Progenitor cell of endocrine pancreas (in vitro differentiated cells): ENCODE results near the gene TEX22. TPM values are rescaled to one million over a fixed set of nuclear protein-coding genes. Genes with fewer than 3 reads are reported as not detected.
A peak's percentile ranks its signal among the peaks of the same experiment; 100 is the strongest.

Experiments
- DNase-seq: peaks from one replicate; pipeline ENCODE4 v3.0.0; 2021; ENCODE audit warnings: low spot score; ENCODE audit not compliant: unreplicated experiment
- H3K27ac Mint-ChIP-seq: 2 replicates; pipeline ENCODE4 v1.8.0; 2021; ENCODE audit warnings: mild to moderate bottlenecking, moderate library complexity, mixed read lengths
- H3K27me3 Mint-ChIP-seq: 2 replicates; pipeline ENCODE4 v1.8.0; 2021; ENCODE audit warnings: mixed read lengths
- H3K36me3 Mint-ChIP-seq: 2 replicates; pipeline ENCODE4 v1.8.0; 2022; ENCODE audit warnings: mixed read lengths; ENCODE audit not compliant: insufficient read depth
- H3K4me1 Mint-ChIP-seq: 2 replicates; pipeline ENCODE4 v1.8.0; 2021; ENCODE audit warnings: low read depth, mixed read lengths
- H3K4me3 Mint-ChIP-seq: 2 replicates; pipeline ENCODE4 v1.8.0; 2021; ENCODE audit warnings: low read depth, mild to moderate bottlenecking, moderate library complexity, mixed read lengths
- H3K9me3 Mint-ChIP-seq: 2 replicates; pipeline ENCODE4 v1.8.0; 2021; ENCODE audit warnings: low read depth, mixed read lengths
- total RNA-seq: library from RNA; stranded (reverse); gene quantifications from 2 replicates; pipeline ENCODE4 v1.2.1, GENCODE V29; 2021
- TF ChIP-seq, protein P1 (sequence below): fragments of 200-600 bp; sonication (generic); IDR thresholded peaks from one replicate; pipeline ENCODE4 v1.5.0; 2021; ENCODE audit warnings: antibody characterized with exemption, mild to moderate bottlenecking; ENCODE audit not compliant: unreplicated experiment

The TEX22 gene
- total RNA-seq, 1 donor from 2014 or later = 2.4 TPM

DNA sequence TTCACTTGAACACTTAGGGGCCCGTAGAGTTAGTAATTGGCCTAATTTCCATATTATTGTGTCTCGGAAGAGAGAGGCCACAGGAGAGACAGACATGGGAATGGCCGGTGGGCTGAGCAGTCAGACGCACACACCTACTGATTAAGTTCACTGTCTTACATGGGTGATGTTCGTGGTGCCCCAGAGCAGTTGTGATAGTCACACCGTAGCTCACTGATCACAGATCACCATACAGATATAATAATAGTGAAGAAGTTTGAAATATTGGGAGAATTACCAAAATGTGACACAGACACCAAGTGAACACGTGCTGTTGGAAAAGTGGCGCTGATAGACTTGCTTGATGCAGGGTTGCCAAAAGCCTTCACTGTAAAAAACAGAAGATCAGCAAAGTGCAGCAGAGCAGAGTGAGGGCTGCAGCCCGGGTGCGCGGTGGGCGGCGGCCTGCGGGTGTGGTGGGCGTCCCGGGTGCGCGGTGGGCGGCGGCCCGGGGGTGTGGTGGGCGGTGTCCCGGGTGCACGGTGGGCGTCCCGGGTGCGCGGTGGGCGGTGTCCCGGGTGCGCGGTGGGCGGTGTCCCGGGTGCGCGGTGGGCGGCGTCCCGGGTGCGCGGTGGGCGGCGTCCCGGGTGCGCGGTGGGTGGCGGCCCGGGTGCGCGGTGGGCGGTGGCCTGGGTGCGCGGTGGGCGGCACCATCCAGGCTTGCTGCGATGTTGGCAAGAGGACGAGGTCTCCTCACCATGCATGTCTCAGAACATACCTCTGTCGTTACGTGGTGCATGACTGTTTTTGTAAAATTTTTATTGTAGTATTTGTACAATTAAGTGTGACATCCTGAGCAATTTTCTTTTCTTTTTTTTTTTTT lies 34.3 kb upstream of the TEX22 start:
- no peaks in the 10 kb centered on the region for H3K9me3 Mint-ChIP-seq
- no peaks in the 10 kb centered on the region for H3K4me1 Mint-ChIP-seq
- no peak for DNase-seq
- H3K36me3 Mint-ChIP-seq = peaks cover 13% of the 10 kb centered on the region
- TF ChIP-seq, protein P1, sequence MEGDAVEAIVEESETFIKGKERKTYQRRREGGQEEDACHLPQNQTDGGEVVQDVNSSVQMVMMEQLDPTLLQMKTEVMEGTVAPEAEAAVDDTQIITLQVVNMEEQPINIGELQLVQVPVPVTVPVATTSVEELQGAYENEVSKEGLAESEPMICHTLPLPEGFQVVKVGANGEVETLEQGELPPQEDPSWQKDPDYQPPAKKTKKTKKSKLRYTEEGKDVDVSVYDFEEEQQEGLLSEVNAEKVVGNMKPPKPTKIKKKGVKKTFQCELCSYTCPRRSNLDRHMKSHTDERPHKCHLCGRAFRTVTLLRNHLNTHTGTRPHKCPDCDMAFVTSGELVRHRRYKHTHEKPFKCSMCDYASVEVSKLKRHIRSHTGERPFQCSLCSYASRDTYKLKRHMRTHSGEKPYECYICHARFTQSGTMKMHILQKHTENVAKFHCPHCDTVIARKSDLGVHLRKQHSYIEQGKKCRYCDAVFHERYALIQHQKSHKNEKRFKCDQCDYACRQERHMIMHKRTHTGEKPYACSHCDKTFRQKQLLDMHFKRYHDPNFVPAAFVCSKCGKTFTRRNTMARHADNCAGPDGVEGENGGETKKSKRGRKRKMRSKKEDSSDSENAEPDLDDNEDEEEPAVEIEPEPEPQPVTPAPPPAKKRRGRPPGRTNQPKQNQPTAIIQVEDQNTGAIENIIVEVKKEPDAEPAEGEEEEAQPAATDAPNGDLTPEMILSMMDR = no peak
- H3K4me3 Mint-ChIP-seq = peak overlapping the region; percentile 2
- H3K27ac Mint-ChIP-seq = peak overlapping the region; percentile 4
- no peaks in the 10 kb centered on the region for H3K27me3 Mint-ChIP-seq

DNA sequence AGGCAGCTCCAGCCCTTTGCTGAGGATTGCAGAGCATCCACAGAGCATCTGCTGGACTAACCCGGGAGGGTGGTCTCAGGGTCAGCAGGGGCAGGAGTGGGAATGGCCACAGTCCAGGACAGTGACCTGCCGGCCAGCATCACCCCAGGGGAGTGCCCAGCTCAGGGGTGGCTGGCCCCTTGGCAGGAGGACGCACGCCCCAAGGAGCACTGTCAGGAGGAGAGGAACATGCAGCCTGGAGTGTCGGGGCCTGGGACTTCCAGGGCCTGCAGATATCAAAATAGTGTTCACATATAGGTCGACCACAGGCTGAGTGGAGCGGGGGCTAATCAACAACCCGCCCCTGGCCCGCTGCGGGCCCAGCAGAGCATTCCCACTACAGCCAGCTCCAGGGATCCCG lies 33.2 kb upstream of the TEX22 start:
- Mint-ChIP-seq H3K36me3 (peaks cover 14% of the 10 kb centered on the region), H3K27ac (no peak overlapping the region), H3K4me1 (no peaks in the 10 kb centered on the region), H3K27me3 (no peaks in the 10 kb centered on the region), H3K9me3 (no peaks in the 10 kb centered on the region), H3K4me3 (no peak overlapping the region)
- TF ChIP-seq, protein P1 = no peak
- DNase-seq = no peak

DNA sequence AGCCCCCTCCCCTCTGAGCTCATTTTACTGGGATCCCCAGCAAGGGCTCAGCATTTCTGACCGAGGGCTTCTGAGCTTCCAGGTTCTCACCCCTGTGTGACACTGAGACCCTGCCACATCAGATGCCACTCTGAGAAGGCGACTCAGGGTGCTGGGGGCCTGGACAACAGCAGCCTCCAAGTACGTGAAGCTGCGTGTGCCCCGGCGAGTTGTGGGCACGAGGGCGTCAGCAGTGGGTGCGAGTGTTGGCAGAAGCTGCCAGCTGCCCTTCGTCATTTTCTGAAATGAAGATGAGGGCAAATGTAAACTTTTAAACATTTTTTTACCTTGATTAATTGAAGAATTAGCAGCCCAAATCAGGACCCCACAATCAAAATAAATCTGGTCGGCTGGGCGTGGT lies 32.7 kb upstream of the TEX22 start:
- DNase-seq = no peak
- Mint-ChIP-seq H3K4me3 (no peak overlapping the region), H3K27me3 (no peaks in the 10 kb centered on the region), H3K27ac (no peak overlapping the region), H3K4me1 (no peaks in the 10 kb centered on the region), H3K36me3 (peaks cover 13% of the 10 kb centered on the region), H3K9me3 (no peaks in the 10 kb centered on the region)
- TF ChIP-seq, protein P1 = no peak

DNA sequence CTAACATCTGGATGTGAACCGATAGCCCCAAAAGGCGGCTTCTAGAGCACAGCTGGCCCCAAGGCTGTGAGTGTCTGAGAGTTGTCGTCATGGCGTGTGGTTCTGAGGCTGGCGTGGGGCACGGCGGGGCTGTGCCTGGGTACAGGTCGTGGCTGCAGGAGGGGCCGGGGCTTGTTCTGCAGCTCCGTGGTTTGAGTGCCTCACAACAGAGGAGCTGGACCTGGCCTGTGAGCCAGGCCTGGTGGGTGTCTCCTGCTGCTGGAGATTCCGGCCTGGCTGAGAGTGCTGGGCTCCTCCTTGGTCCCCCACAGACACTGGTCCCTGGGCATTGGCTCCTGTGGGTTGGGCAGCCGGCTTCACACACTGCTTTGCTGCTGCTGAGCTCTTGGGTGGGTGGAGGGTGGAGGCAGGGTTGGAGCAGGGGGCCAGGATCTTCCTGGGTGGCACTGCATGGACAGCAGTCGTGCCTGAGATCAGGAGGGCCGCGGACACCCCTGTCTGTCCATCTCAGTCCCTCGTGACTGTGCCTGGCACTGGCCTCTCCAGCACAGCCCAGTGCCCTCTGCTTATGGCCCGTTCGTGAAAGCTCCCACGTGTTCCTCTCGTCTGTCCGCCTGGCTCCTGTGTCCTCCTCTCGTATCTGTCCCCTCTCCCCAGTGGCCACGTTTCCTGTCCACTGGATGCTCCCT lies 31.8 kb upstream of the TEX22 start:
- Mint-ChIP-seq H3K27ac (peak overlapping the region; percentile 24), H3K9me3 (no peaks in the 10 kb centered on the region), H3K4me3 (no peak overlapping the region), H3K4me1 (no peaks in the 10 kb centered on the region), H3K27me3 (no peaks in the 10 kb centered on the region), H3K36me3 (peaks cover 12% of the 10 kb centered on the region)
- no peak for DNase-seq
- TF ChIP-seq, protein P1 = no peak

DNA sequence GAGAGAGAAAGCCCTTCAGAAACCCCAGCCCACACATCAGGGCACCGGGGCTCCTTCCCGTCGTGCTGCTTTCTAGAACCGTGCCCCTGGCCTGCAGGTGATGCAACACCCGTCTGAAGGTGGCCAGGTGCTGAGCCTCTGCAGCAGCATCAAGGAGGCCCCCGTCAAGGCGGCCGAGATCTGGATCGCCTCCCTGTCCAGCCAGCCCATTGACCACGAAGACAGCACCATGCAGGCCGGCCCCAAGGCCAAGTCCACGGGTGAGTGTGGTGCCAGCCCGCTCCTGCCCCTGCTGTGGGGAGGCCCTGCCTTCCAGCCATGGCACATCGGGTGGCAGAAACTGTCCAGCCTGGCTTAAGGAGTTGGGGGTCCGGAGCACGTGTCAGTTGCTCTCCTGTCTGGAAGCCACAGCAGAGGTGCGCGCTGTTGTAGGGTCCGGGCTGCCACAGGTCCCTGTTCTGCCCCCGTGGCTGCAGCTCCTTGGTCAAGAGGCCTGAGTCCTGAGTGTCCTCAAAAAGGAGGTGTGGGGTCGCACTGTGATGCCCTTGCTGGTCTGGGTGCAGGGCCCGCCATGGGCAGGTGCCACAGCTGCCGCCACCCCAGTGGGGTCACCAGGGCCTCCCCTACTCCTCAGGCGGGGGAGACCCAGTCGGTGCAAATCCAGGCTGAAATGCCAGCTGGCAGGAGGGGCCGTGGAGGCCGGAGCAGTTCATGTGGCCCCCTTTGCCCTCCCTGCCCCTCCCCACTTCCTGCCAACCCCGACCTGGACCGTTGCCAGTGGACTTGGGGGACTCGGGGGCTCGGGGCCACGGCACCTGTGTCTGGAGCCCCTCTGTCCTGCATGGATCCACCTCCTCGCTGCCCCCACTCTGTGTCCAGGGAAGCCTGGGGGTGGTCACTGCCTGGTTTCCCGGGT lies 31.0 kb upstream of the TEX22 start:
- no peaks in the 10 kb centered on the region for H3K4me1 Mint-ChIP-seq
- peaks cover 15% of the 10 kb centered on the region for H3K36me3 Mint-ChIP-seq
- no peak overlapping the region for H3K4me3 Mint-ChIP-seq
- no peak for DNase-seq
- peak overlapping the region; percentile 24 for H3K27ac Mint-ChIP-seq
- no peaks in the 10 kb centered on the region for H3K9me3 Mint-ChIP-seq
- TF ChIP-seq, protein P1 = no peak
- H3K27me3 Mint-ChIP-seq = no peaks in the 10 kb centered on the region
